Right lobe of liver (tissue), 4 donors: ENCODE measurements around the gene PHF5A.

Experiments
- POLR2A ChIP-seq: fragments of 450-650 bp; IDR thresholded peaks from one replicate; pipeline ENCODE4 v1.6.1; 2017; ENCODE audit warnings: antibody characterized with exemption, mild to moderate bottlenecking
- TF ChIP-seq, protein P1 (sequence below), 4 donors: fragments of 200-600 bp in 3 of 4; fragments of 450-650 bp in 1 of 4; IDR thresholded peaks; one replicate each; pipeline versions ENCODE4 v1.5.1 to v1.8.0; 2016 to 2022; ENCODE audit warnings: antibody characterized with exemption in 4 of 4, mild to moderate bottlenecking in 2 of 4
- donor health status: DM: no; HTN: no; CAD: no.
- donor health status: DM: no; HTN: no; CAD: no.
- donor health status: DM: no; HTN: yes; CAD: no.

DNA sequence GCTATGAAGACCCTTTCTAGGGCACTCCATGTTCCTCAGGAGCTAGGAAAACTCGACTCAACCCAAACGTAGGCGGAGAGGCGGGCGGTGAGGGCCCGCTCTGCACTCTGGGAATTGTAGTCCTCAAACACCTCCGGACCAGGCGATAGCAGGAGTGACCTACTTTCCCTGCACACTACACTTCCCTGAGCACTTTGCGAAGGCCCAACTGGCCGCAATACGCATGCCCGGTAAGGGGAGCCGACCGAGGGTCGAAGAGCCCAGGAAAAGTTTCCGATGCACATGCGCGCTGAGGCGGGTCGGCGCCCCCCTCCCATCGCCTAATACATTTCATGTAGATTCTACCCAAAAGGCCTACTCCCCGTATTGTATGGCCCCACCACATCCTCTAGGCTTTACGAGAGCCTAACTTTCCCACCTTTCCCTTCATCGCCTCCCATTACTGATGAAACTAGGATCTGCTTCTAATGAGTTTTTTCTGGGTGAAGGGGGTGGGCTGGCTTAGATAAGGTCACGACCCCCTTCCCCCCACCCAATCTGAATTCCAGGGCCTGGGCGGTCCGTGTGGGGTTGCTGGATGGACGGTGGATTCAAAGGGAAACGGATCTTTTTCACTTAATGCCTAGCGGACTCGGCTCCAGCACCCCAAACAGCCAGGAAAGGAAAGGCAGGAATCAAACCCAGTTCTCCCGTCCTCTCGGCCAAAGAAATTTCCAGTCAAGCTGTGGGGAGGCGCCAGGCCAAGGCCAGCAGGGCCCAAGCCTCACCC is 23.9 kb downstream of the PHF5A start:
- TF ChIP-seq, protein P1, sequence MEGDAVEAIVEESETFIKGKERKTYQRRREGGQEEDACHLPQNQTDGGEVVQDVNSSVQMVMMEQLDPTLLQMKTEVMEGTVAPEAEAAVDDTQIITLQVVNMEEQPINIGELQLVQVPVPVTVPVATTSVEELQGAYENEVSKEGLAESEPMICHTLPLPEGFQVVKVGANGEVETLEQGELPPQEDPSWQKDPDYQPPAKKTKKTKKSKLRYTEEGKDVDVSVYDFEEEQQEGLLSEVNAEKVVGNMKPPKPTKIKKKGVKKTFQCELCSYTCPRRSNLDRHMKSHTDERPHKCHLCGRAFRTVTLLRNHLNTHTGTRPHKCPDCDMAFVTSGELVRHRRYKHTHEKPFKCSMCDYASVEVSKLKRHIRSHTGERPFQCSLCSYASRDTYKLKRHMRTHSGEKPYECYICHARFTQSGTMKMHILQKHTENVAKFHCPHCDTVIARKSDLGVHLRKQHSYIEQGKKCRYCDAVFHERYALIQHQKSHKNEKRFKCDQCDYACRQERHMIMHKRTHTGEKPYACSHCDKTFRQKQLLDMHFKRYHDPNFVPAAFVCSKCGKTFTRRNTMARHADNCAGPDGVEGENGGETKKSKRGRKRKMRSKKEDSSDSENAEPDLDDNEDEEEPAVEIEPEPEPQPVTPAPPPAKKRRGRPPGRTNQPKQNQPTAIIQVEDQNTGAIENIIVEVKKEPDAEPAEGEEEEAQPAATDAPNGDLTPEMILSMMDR (IDR thresholded peaks at IDR 0.05) = no peak
- TF ChIP-seq POLR2A = no peak
